ENCODE measurements around the gene ARHGEF6.

The ARHGEF6 gene

DNA sequence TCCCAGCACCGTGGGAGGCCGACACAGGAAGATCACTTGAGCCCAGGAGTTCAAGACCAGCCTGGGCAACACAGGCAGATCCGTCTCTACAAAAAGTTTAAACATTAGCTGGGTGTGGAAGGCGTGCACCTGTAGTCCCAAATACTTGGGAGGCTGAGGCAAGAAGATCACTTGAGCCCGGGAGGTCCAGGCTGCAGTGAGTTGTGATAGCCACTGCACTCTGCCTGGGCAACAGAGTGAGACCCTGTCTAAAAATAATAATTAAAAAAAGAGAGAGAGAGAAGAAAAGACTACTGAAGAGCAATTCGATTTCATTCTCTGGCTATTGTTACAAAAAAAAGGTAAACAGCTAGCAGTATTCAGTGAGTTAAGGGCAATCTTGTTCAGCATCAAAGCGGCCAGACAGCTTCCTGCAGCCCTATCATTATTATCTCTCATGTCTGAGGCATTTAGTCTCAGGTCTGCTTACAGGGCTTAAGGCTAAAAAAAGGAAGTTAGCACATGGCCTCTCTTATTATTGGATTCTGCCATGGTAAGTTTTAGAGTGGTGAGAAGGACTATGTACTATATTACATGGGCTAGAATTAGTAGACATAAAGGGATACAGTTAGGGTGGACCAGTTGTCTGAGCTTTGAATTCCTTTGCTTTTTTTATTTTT, 37.9 kb downstream of the ARHGEF6 start:
- no peak for DNase-seq

DNA sequence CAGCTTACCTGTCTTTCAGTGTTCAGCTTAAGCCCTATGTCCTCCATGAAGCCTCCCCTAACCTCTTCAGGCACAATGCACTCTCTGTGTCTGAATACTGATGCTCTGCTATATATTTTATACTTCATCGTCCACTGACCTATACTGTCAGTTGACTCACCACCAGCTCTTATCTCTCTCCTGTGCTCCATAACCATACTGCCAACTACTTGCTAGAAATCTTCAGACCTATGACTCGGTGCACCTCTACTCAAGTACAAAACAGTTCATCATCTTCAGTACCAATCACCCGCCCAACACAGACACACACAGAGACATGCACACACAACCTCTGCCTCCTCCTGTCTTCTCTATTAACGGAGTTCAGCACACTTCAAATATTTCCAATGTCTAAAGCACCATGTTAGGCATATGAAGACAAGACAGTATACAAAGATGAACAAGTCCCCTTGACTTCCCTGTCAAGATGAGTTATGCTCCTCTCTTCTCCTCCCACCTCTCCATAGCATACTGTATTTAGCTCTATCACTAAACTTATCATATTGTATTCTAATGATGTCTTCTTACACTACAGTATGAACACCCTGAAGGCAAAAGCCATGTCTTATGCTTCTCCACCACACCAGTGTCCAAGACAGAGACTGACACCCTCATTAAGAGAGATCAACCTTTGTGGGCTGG, 42.5 kb downstream of the ARHGEF6 start:
- no peak for DNase-seq

DNA sequence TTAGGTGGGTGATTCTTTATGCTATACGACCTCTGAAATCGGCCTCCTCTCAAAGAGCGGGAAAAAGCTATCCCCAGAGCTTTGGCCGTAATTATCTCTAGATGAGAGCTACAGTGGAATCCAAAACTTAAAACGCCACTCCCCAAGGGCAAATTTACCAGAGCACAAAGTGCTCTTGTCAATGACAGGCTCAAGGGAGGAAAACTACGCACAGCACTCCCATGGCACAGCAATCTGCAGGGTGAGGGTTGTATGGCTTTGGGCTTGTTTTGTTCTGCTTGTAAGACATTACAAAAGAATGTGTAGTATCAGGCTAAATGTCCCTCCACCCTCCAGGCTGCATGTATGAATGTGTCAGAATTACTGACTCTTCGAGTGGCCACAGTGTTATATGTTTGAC, 44.0 kb downstream of the ARHGEF6 start:
- DNase-seq = no peak

DNA sequence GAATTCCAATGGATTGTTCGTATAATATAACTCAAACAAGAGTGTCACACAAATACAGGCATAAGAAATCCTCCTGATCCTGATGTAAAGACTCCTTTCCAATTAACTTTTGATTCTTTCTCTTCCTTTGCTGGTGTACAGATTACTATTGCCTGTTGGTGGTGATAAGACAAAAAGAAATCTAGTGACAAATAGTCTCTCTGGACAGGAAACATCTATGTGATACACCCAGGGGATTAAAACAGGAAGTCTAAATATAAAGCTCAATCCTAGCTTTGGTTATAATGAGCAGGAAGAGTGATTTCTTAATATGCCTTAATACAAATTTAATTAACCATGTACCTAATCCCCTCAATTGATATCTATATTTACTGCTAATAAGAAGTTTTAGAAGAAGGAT, 45.1 kb downstream of the ARHGEF6 start:
- DNase-seq = no peak

DNA sequence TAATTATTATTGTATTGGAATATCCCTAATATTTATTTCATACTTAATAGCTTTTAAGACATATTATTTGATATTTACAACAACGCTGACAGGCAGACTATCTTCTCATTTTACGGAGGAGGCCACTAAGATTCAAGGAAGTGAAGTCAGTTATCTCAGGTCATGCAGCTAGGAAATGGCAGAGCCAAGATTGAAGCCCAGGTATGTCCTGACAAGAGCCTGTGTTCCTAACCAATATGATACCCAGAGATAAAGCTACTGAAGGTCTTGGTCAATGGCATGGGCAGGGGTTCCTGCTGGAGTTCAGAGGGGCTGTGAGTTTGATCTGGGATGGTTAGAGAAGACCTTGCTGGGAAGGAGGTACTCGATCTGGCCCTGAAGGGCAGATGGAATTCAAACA, 47.1 kb downstream of the ARHGEF6 start:
- no peak for DNase-seq

DNA sequence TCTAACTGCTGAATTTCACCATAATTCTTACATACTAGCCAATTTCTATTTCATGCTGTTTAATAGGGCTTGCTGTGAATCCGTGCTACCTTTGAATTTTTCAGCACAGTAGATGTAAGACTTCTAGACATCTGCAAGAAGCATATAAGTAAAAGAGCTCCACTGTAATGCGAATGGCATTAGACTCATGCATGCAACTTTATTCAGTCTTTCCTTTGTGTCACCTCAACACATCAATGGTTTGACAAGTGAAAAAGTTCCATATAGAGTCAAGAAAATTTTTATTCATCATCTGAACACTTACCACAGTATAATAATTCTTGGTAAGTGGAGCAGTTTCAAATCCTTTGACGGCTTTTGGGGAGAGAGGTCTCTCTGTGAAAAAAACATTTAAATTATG, 48.9 kb downstream of the ARHGEF6 start:
- DNase-seq = no peak

DNA sequence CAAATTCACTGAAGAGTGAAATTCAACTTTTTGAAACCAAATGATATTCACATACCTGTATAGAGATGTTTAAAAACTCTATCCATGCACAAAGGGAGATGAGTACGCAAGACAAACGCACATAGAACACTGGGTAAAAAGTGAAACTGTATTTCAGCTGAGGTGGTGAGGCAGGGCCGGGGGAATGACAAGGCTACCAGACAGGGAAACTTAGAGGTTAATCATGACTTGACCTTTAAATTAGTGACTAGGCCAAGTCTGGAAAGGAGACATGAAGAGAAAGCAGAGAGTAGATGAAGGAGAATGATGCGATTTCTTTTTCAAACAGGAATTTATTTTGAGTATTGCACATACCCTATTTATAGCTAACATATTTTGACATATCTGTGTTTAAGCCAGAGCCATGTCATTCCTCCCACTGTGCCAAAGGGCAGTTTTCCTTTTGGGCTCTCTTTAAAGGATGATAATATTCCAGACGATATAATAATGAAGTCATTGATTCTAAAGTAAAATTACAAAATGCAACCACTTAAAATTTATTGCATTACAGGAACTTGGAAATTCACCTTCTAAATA, 49.4 kb downstream of the ARHGEF6 start:
- DNase-seq = no peak

DNA sequence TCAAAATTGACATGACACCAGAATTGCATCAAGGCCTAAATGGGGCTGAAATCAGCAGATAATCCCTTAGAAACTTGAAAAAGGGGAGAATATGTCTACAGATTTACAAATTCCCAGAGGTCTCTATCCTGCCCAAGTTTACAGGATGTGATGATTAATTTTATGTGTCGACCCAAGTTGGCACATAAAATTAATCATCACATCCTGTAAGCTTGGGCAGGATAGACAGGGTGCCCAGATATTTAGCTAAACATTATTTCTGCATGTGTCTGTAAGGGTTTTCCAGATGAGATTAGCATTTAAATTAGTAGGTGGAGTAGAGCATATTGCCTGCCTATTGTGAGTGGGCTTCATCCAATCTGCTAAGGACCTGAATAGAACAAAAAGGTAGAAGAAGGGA, 52.3 kb downstream of the ARHGEF6 start:
- no peak for DNase-seq

DNA sequence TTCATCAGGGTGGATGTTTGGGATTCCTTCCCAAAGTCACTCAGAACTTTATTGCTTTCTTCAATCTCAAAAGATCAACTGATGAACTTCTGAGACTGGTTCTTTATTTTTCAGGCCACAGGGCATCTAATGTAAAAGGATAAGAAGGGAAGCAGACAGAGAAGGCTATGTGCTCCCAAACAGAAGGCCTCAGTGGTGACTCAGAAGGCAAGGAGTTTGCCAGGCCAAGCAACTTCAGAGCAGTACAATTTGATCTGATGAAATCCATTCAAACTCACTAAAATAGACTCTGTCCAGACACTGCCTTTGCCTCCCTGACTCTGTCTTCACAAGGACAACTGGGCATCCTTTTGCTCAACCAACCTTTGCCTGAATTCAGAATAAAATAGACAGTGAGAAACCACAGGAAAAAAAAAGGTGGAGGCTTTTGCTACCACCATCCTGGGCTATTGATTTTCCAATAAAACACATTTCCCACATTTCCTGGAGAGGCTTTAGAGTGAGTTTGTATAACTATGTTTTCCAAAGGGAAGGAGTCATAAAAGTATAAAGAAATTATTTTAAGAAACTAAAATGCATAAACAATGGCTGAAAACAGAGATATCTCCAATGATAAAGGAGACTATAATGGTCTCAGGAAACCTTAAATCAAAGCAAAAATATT, 55.2 kb downstream of the ARHGEF6 start:
- peak; percentile 68 for DNase-seq

DNA sequence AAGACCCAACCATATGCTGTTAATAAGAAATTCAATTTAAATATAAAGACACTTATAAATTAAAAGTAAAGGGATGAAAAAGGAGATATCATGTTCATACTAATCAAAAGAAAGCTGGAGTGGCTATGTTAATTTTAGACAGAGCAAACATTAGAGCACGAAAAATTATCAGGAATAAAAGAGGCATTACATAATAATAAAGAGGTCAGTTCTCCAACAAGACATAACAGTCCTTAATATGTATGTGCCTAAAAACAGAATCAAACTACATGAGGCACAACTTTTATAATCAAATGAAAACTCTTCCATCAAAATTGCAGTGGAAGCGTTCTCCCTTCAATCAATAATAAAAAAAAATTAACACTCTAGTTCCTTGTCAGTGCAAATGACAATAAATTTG, 62.6 kb downstream of the ARHGEF6 start:
- no peak for DNase-seq

DNA sequence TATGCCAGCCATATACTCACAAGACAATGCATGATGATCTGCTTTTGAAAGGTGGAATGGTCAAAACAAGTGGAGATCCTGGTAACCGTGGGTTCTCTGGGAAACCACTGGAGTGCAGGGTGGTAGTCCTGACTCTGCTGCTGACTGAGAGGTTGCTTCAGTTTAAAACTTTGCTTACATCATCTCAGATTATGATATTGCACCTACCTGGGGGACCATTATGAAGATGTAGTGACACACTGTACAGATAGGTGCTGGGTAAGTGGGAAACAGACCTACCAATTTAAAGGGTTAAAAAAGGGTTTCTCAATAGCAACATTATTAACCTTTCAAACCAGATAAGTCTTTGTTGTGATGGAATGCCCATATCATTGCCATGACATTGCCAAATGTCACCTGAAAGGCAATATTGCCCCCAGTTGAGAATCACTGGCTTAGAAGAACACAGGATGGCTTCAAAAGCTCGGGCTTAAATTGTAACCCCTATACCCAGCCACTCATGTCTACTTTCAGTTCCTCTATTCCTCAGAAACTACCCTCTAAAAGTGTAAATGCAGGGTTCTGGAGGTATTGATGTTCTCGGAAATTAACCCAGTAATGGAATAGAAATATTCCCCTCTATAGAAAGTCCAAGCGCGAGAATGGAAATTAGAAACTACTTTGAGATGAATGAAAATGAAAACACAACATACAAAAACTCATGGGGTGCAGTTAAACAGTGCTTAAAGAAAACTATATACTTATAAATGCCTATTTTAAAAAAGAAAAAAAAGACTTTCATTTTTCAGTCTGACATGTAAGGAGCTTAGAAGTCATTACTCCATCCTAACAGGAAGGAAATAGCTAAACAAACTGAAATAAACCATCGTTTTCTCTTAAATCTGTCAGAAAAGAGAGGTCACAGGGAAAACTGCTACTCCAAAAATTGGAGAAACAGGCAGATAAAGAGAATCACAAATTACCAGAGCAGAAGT, 65.8 kb downstream of the ARHGEF6 start:
- no peak for DNase-seq

DNA sequence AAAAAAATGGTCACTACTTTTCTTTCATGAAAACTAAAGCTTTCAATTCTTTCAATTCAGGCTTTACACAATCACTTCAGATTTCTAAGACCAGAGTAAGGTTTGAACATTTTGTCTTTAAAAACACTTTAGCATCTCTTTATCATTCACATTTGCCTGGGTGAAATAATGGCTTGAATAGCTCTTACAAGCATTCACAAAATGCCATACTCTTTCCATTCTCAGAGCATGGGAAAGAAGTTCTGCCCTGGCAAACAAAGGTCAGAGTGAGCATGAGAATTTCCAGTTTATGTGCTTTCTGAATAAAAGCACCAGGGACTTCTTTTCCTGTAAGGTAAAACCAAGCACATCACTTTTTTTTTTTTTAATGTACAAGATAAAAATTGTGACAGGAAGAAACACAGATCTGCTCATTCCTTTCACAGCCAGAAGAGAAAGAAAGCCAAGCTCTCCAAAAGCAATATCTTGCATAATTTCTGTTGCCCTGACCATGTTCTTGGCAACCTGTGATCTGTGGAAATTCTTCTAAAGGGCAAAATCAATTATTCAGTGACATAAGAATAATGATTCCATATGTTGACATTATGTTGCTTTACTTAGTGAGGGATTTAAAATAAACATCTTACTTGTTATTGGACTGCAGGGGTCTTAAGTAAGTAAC, 68.0 kb downstream of the ARHGEF6 start:
- no peak for DNase-seq

DNA sequence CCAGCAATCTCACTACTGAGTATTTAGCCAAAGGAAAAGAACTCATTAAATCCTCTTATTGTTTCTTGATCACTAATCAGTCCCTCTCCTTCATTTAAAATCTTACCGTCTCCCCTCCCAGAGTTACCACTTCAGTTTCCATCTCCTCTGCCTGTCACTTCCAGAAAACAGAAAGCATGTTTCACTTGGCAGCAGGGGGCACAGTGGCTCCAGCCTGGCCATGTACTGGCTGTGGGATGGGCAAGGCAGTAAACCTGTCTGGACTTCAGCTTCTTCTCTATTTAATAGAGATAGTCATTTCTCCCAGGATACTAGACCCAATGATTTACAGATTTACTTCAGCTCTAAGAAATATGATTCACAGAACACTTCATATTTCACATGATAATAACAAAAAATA, 69.6 kb downstream of the ARHGEF6 start:
- peak; percentile 22 for DNase-seq

DNA sequence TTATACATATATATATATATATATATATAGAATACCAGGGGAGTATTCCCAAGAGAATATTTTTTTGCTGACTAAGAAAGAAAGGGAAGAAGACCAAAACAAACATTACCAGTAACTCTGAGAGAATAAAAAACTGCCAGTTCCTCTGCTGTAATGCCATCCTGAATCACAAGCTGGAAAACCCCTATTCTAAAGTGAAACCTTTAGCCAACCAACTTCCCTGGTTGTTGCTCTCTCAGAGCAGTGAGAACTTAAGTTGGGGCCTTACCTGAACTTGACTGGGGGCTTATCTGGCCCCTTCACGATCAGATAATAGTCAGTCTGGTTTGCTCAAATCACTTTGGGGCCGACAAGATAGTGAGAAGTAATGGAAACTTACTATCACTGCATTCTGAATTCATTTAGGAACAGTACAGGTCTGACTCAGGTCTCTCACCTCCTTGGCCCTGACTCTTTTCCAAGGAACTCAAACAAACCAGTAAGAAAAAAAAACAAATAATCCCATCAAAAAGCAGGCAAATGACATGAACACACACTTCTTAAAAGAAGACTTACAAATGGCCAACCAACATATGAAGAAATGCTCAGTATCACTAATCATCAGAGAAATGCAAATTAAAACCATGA, 70.3 kb downstream of the ARHGEF6 start:
- DNase-seq = no peak

DNA sequence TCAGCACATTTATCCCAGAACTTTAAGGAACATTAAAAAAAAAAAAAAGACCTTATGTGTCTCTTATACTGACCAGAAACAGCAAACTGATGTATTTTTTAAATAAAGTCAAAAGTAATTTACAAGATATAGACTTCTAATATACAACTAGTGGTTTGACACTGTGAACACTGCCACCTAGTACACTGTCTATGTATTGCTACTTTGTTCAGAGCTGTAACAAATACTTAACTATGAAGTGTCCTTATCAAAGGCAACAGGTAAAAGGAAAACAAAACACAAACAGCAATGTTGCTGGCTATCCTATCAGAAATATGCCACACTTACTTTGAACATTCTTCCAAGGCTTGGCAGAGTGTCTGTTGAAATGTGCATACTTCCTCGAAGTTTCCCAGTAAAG, 72.4 kb downstream of the ARHGEF6 start:
- no peak for DNase-seq

DNA sequence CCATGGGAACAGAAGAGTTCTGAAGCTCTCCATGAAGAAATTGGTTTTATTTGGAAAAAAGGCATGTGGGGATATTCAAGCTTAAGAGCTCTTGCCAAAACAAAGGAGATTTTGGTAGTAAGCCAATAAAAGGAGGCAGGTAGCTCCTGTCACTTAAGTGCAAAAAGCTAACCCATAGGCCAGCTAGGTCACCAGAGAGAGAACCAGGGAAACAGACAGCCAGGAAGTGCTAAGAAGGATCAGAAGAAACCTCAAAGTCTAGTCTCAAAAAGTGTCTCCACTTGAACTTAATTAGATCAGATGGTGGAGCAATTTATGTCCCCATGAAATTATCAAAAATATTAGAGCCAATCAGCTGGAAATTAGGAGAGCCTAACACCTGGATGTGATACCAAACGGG, 83.6 kb downstream of the ARHGEF6 start:
- DNase-seq = no peak

DNA sequence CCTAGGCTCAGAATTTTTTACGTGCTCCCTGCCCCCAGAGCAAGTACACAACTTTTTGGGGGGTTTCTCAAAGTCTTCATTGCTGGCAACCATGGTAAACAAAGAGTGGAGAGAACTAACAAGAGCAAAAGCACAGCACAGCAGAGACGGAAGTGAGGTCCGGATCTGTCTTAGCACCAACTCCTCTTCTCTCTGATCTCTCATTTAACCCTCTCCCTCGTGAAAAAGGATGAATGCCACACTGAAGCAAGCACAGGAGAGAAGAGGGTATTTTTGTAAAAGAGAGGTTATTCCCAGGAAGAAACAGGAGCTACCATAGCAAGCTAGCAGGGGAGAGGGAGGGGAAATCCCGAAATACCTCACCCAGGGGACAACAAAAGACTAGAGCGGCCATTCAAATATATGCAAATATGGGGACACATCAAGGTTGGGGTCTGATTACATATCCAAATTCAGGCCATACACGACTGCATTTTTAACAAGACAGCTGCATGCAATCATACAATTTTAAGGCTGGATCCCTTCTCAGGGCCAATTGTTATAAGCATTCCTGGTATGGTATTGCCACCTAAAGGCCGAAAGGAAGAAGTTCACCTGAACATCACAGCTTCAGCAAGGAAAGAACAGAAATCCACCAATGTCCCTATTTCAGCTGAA, 86.2 kb downstream of the ARHGEF6 start:
- DNase-seq = peak; percentile 47

DNA sequence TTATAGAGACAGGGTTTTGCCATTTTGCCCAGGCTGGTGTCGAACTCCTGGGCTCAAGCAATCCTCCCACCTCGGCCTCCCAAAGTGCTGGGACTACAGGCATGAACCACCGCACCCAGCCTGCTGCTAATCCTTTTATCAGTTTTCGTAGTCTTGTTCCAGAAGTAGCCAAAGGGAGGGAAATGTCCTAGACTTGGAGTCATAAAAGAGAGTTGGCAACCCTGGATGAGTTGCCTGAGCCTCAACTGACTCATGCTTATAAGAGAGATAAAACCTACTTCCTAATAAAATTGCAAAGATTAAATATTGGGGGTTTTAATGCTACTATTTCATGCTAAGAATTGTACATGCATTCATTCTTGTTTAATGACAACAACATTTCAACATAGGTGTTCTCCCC, 88.5 kb downstream of the ARHGEF6 start:
- DNase-seq = no peak

DNA sequence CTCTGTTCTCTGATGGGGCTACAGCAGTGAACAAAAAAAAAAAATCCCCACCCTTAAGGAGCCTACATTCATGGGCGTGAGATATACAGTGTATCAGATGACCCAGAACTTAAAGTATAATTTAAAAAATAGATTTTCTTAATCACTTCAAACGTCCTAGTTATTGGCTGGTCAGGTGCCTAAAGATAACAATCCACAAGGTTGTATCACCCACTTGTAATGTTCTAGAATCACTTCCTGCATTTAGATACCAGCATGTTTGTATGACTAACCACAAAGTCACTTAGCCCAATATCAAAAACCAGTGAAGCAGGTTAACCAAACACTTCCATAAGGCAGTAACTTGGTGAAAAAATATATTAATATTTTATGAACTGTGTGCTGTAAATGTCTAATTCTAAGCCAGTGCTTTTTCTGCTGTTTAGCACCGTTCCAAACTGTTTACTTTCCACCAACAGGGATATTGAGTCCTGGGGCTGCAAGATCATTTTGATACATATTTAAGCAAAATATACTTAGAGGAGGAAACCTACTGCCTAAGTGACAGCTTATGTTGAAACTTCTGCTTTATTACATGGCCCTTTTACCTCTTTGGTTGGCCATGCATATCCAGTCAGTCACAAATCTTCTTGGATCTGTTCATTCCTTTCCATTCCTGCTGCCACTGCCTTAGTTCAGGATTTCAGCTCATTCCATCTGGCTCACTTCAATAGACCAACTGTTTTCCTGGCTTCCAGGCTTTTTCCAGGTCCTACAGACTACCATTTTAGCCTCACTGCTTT, 89.5 kb downstream of the ARHGEF6 start:
- no peak for DNase-seq

DNA sequence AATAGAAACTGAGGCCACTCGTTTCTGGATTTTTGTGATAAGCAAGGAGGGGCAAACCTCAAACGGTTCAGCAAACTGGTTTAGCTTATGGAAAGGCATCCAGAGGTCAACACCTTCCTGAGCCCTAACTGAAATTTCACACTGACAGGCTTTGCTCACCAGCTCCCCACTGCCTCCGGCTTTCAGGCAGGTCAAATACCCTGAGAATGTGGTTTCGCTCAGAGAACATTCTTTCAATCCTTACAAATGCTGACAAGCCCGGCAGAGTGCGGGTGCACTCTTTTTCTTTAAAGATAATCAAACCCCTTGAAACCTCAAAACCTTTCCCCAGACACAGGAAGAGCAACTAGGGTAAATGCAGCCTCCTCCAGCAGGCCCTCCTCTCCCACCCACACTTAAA, 91.3 kb downstream of the ARHGEF6 start:
- peak; percentile 6 for DNase-seq
